HepG2 (cell line): Measurements from ENCODE around the gene SCRG1. TPM values are rescaled to one million over a fixed set of nuclear protein-coding genes. Genes with fewer than 3 reads are reported as not detected.

ENCODE experiments used
- CC2D1A ChIP-seq: sonication (generic); formaldehyde crosslinking; IDR thresholded peaks from 2 replicates; pipeline ENCODE4 v1.8.1; 2023; ENCODE audit warnings: mild to moderate bottlenecking, missing genetic modification reagents
- DMAP1 ChIP-seq: IDR thresholded peaks from 2 replicates; pipeline ENCODE4 v1.6.1; 2016
- KAT2B ChIP-seq: fragments of 150-350 bp; IDR thresholded peaks from 2 replicates; pipeline ENCODE4 v1.6.1; 2014; ENCODE audit warnings: low read depth, low read length, borderline replicate concordance
- KAT7 ChIP-seq: IDR thresholded peaks from 2 replicates; pipeline ENCODE4 v1.6.1; 2018; ENCODE audit warnings: borderline replicate concordance, missing compliant biosample characterization
- PAXIP1 ChIP-seq: sonication (generic); formaldehyde crosslinking; conservative IDR thresholded peaks from 2 replicates; pipeline ENCODE4 v1.4.0; 2020; ENCODE audit warnings: mild to moderate bottlenecking, missing genetic modification reagents, moderate library complexity
- SOX6 ChIP-seq, 2 experiments: fragments of 450-650 bp in 1 of 2; sonication (generic) in 1 of 2; formaldehyde crosslinking in 1 of 2; IDR thresholded peaks; 2 replicates each; pipeline versions ENCODE4 v1.4.0 to v1.6.1; 2017 to 2020; ENCODE audit warnings: antibody characterized with exemption in 1 of 2, mild to moderate bottlenecking in 1 of 2, missing genetic modification reagents in 1 of 2
- ZMAT3 ChIP-seq: sonication (generic); formaldehyde crosslinking; conservative IDR thresholded peaks from 2 replicates; pipeline ENCODE4 v1.7.0; 2021; ENCODE audit warnings: missing genetic modification reagents
- ZNF136 ChIP-seq: sonication (generic); formaldehyde crosslinking; IDR thresholded peaks from 2 replicates; pipeline ENCODE4 v1.8.1; 2022; ENCODE audit warnings: low read depth, mild to moderate bottlenecking, moderate library complexity, missing genetic modification reagents
- ZNF609 ChIP-seq: sonication (generic); formaldehyde crosslinking; IDR thresholded peaks from 2 replicates; pipeline ENCODE4 v1.4.0; 2020; ENCODE audit warnings: mild to moderate bottlenecking, missing genetic modification reagents, borderline replicate concordance
- ZNF629 ChIP-seq: sonication (generic); formaldehyde crosslinking; conservative IDR thresholded peaks from 2 replicates; pipeline ENCODE4 v1.5.0; 2020; ENCODE audit warnings: missing genetic modification reagents
- polyA plus RNA-seq, 8 experiments: library from polyadenylated mRNA; depleted of rRNA in 3 of 8; stranded (reverse) in 7 of 8; unstranded in 1 of 8; fragments of >200 nt; fragmentation: Illumina TruSeq in 4 of 8; extraction: Trizol in 4 of 8; gene quantifications; 2 replicates each; pipeline versions ENCODE4 v1.2.1 to v1.2.3, GENCODE V29; 2011 to 2016; ENCODE audit warnings: low read depth in 4 of 8, missing spikeins in 1 of 8, mixed read lengths in 1 of 8; ENCODE audit not compliant: insufficient read depth in 1 of 8
- total RNA-seq, 5 experiments: library from RNA; depleted of rRNA; stranded (reverse); fragments of >200 nt; fragmentation: Illumina TruSeq; extraction: Trizol; gene quantifications; 2 replicates each; pipeline ENCODE4 v1.2.3, GENCODE V29; 2016; ENCODE audit warnings: low read depth in 1 of 5
- TF ChIP-seq, protein P1 (sequence below): sonication (generic); formaldehyde crosslinking; IDR thresholded peaks from 2 replicates; pipeline ENCODE4 v1.4.0; 2020; ENCODE audit warnings: mild to moderate bottlenecking, missing genetic modification reagents

SCRG1 gene
- total and polyA plus RNA-seq, 2 of the 13 experiments (the other 11 are each of a cell fraction or from before 2014, with no cell fraction given) = not detected

- TF ChIP-seq PAXIP1 (CRISPR knock-in tag) = no peak; the same call in 1 of the 2 replicates
- no peak for TF ChIP-seq ZNF136
- TF ChIP-seq DMAP1 (CRISPR knock-in tag) = peak; percentile 35; the same call in 1 of the 2 replicates
- TF ChIP-seq CC2D1A (CRISPR knock-in tag) = no peak; the same call in 1 of the 2 replicates
- TF ChIP-seq, protein P1, sequence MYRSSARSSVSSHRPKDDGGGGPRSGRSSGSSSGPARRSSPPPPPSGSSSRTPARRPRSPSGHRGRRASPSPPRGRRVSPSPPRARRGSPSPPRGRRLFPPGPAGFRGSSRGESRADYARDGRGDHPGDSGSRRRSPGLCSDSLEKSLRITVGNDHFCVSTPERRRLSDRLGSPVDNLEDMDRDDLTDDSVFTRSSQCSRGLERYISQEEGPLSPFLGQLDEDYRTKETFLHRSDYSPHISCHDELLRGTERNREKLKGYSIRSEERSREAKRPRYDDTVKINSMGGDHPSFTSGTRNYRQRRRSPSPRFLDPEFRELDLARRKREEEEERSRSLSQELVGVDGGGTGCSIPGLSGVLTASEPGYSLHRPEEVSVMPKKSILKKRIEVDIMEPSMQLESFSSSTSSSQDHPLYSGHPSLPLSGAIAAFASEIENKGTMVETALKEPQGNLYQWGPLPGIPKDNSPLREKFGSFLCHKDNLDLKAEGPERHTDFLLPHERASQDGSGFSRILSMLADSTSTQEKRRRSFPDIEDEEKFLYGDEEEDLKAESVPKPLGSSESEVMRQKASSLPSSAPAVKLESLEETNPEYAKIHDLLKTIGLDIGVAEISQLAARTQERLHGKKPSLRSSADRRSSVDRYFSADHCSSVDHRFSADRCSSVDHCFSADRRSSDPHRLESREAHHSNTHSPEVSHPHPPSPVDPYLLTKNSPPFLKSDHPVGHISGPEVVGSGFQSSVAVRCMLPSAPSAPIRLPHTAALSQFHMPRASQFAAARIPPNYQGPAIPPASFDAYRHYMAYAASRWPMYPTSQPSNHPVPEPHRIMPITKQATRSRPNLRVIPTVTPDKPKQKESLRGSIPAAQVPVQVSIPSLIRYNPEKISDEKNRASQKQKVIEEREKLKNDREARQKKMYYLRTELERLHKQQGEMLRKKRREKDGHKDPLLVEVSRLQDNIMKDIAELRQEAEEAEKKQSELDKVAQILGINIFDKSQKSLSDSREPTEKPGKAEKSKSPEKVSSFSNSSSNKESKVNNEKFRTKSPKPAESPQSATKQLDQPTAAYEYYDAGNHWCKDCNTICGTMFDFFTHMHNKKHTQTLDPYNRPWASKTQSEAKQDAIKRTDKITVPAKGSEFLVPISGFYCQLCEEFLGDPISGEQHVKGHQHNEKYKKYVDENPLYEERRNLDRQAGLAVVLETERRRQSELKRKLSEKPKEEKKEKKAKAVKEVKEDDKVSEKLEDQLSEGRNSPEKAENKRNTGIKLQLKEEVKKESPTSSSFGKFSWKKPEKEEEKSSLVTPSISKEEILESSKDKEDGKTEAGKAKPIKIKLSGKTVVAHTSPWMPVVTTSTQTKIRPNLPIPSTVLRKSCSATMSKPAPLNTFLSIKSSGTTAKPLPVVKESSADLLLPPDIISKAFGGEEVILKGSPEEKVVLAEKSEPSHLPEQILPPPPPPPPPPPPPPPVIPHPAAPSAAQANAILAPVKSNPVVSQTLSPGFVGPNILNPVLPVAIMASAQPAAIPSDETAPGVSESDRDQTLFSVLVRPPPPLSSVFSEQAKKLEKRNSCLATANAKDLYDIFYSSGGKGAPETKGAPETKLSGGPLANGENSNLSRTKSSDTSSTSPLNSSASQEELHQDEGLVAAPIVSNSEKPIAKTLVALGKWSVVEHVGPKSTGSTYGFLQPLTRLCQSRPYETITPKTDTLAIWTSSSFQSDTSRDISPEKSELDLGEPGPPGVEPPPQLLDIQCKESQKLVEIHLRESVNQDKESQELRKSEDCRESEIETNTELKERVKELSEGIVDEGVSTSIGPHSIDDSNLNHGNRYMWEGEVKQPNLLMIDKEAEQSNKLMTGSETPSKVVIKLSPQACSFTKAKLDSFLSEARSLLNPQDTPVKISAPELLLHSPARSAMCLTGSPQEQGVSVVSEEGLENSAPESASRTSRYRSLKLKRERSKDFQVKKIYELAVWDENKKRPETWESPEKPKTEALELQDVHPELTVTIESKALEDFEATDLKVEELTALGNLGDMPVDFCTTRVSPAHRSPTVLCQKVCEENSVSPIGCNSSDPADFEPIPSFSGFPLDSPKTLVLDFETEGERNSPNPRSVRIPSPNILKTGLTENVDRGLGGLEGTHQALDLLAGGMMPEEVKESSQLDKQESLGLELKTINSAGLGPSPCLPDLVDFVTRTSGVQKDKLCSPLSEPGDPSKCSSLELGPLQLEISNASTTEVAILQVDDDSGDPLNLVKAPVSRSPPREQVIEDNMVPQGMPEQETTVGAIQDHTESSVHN = no peak
- no peak for TF ChIP-seq ZNF629 (CRISPR knock-in tag)
- TF ChIP-seq ZNF609 (CRISPR knock-in tag) = no peak
- TF ChIP-seq SOX6 (IDR thresholded peaks at IDR 0.05) = no peak
- TF ChIP-seq SOX6 (CRISPR knock-in tag; IDR thresholded peaks at IDR 0.05) = peak; percentile 46
- TF ChIP-seq KAT2B = no peak
- TF ChIP-seq ZMAT3 (CRISPR knock-in tag) = no peak
- TF ChIP-seq KAT7 (CRISPR knock-in tag) = peak; percentile 60; the same call in 1 of the 2 replicates
Measured at GRCh38 chr4:173334891-173335752, 63.8 kb downstream of the SCRG1 start (continued).
